Measurements from ENCODE around the gene CCNYL1.
"Not testable (repeated sequence)": the region's sequence is repeated elsewhere in the genome, so short reads cannot be mapped to it uniquely, and the experiment has no call there.

Gene CCNYL1

GRCh38 chr2:207698301-207698700 is 13.1 kb upstream of the CCNYL1 start:
- no peak for DNase-seq

DNA sequence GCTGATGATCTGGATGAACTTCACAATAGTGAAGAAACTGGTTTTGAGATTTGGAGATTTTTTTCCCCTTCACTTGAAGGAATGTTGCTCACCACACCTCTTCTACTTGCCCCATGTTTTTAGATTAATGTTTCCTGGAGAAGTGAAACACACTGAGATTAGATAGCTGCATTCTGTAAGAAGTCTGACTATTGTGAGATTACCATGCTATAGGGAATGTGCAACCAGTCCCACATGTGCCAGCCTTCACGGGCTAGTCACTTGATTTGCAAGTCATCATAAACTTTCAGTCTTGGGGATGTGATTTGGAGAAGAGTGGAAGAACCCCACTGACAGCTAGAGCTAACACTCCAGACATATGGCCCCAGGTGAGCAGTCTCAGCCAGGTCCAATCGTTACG is 7.4 kb upstream of the CCNYL1 start:
- no peak for DNase-seq

GRCh38 chr2:207704671-207705070 is 6.8 kb upstream of the CCNYL1 start:
- DNase-seq = no peak

DNA sequence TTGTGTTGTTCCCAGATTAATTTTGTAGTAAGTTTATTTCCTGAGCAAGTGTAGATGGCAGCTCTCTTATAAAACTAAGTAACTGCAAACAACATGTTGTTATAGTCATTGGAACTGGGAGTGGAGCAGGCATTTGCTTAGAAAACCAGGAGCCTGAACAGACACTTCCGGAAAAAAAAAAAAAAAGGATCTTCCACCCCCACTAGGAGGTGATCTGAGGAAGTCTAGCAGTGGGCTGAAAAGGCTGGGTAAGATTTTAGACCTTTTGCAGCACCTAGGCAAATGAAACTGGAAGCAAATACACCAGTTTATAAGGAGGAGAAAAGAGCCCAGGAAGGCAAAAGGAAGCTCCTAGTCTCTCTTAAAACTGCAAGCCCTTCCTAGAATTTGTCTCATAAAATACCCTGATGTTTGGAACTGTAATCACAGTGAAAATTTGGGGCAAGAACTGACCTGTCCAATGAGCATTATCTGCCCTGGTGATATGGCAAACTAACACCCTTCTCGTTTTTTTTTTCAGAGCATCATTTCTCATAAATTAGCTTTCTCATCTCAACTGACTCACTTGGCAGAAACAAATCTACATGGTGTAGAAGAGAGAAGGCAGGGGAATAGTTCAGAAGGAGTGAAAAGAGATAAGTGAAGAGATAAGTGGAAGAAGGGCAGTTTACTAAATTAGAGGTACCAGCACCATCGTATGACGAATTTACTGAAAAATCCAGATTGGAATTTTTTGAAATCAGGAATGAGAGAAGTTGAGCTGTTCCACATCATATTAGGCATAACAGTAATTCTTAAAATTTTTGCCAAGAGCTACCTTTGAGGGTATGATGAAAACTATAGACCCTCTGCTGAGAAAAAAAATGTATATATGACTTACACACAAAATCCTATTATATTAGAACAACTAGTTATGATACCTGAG is 4.2 kb upstream of the CCNYL1 start:
- no peak for DNase-seq

- DNase-seq = peak; percentile 82
Observed at GRCh38 chr2:207711750-207712530, 500 bp downstream of the CCNYL1 start.

- DNase-seq = no peak
Observed at GRCh38 chr2:207716056-207716455, 4.6 kb downstream of the CCNYL1 start.

GRCh38 chr2:207718521-207718920 is 7.1 kb downstream of the CCNYL1 start:
- DNase-seq = no peak

- DNase-seq = no peak
Observed at GRCh38 chr2:207719008-207719407, 7.6 kb downstream of the CCNYL1 start.

GRCh38 chr2:207719655-207720054 is 8.2 kb downstream of the CCNYL1 start:
- not testable (repeated sequence) for DNase-seq

DNA sequence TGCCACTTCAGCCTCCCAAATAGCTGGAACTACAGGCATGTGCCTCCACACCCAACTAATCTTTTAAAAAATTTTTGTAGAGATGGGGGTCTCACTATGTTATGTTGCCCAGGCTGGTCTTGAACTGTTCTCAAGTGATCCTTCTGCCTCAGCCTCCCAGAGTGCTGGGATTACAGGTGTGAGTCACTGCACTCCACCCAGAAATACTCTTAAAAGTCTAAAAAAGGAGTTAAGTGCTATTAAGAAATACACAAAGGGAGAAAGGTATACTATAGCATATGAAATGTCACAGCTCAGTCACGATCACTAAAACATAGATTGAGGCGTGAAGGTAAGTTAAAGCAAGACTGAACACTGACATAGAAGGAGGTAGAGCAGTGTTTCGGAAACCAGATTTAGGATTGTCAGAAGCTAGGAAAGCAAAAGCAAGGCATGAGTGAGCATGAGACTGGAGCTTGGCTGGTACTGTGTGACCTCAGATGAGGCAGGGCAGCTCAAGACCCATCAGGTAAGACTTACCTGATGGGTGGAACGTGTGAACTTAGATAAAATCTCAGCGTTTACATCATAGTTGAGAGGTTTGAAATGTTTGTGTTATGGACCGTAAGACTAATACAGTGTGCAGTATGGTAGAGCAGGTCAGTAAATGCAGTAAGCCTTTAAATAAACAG is 9.2 kb downstream of the CCNYL1 start:
- DNase-seq = no peak

- no peak for DNase-seq
Observed at GRCh38 chr2:207722773-207723424, 11.5 kb downstream of the CCNYL1 start.

- not testable (repeated sequence) for DNase-seq
Observed at GRCh38 chr2:207723425-207723787, 12.0 kb downstream of the CCNYL1 start.

DNA sequence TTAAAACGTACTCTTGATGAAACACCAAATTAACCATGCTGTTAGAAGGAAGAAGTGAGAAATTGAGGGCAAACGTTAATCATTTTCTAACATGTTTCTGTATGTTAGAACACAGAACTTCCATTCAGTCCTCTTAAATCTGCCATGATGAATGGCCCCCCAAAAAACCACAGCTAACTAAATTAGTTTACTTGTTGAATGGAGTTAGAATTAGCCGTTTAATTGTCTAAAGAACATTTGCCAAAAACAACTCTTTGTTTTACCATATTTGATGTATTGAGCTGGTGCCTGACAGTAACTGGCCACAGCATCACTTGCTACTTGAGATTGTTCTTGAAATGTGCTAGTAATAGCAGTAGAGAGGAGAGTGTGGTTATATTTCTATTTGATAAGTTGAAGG is 12.7 kb downstream of the CCNYL1 start:
- no peak for DNase-seq

DNA sequence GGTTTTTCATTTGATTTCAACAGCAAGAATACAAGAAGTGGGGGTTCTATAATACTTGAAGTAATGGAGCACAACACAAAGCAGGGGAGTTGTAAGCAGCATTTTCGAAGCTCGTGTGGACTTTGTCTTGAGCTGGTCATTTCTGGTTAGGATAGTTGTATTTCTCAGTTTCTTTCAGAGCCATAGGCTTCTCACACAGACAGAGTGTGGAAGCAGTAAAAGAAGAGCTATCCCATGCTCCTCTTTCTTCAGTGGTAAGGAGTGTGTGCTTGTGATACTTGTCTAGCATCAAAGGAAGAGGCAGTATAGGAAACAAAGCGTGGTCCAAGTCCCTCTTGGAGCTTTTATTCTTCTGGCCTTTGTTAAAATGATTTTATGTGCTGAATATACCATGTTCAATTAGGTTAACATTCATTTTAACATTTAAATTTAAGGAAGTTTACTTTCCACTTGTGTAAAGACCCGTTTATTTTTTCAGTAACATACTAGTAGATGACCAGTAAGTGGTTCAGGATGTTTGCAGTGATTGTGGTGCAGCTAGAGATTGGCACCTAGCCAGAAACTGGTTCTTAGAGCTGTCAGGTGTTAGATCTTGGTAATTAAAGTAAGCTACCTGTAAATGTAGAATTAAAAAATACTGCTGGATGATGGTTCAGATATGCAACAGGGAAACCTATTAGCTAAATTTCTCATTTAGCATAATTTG is 14.6 kb downstream of the CCNYL1 start:
- no peak for DNase-seq

DNA sequence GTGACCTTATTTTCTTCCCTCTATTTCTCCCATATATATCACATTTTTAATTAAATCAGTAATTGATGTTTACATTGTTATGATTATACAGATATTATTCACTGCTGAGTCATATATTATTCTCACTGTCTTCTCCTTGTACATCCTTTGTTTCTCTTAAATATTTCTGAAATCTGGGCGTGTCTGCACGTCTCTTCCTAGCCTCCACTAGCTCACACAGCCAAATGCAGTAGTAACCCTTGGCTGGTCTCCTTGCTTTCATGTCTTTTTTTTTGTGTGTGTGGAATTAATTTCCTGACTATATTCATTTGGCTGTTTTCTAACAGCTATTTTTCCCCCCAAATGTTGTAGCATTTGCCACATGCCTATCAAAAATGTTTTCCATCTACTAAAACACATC is 15.8 kb downstream of the CCNYL1 start:
- no peak for DNase-seq

GRCh38 chr2:207729465-207729998 is 18.1 kb downstream of the CCNYL1 start:
- no peak for DNase-seq

DNA sequence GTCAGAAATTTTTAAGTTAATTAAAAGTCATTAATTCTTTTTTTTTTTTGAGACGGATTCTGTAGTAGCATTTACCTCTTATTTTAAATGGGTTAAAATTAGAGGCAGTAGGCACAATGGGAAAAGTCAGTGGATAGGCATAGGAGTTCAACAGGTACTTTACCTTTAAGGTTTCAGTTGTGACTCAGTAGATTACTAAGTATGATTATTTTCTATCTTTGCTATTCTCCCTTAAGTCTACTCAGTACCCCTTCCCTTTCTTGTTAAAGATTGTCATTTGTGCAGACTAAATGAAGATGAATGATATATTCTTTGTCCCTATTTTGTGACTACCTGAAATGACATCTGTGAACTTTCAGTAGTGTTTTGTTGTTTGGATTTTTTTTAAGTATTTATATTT is 19.7 kb downstream of the CCNYL1 start:
- DNase-seq = no peak

GRCh38 chr2:207733597-207734240 is 22.3 kb downstream of the CCNYL1 start:
- DNase-seq = no peak

DNA sequence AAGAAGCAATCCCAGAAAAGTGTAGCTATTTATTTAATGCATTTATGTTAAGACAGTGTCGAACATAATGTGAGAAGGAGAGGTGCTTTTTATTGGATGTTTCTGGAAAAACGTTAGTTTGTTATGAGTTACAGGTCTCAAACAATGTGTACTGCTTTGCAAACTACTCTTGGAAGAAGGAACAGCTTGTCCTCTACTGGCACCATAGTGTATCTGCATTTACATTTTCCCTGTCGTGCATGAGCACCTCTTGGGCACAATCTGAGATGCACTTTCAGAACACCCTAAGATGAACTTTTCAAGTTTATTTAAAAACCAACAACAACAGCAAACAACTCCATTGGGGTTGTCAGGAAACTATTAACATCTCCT is 22.8 kb downstream of the CCNYL1 start:
- no peak for DNase-seq

- DNase-seq = no peak
Observed at GRCh38 chr2:207734636-207735512, 23.4 kb downstream of the CCNYL1 start.

GRCh38 chr2:207735513-207735859 is 24.0 kb downstream of the CCNYL1 start:
- not testable (repeated sequence) for DNase-seq
